ENCODE results near the gene RRBP1.

DNA sequence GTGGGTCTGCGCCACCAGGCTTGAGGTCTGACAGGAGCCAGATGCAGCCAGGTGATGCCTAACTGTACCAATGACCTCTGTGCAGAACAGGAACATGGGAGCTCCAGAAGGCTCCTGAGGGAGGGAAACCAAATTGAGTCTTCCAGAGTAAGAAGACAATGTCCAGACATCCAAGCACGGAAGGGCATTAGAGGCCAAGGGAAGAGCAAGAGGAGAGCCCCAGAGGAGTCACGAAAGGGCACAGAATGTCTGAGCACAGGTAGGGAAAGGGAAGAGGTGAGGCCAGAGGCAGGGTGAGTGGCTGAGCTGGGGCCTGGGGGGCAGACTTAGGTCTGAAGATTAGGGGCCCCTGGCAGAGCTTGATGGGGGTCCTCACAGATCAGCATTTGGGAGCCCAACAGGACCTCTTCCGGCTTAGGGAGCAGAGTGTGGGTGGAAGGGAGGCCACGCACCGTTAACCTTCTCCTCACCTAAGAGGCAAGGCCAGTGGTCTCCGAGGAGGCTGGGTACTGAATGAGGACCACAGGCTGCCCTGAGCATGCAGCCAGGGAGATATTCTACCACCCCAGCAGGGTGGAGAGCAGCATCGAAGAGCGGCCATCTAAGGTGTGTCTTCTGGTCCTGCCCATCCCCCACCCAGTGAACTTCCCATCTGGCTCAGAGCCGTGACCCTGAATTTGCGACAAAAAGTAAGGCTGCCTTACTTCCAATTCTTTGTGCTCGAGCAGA is 41.7 kb downstream of the RRBP1 start:
- no peak for TF ChIP-seq EZH2 (optimal IDR thresholded peaks at IDR 0.05; ENCODE audit: low read depth, low read length)
- TF ChIP-seq, protein P1, sequence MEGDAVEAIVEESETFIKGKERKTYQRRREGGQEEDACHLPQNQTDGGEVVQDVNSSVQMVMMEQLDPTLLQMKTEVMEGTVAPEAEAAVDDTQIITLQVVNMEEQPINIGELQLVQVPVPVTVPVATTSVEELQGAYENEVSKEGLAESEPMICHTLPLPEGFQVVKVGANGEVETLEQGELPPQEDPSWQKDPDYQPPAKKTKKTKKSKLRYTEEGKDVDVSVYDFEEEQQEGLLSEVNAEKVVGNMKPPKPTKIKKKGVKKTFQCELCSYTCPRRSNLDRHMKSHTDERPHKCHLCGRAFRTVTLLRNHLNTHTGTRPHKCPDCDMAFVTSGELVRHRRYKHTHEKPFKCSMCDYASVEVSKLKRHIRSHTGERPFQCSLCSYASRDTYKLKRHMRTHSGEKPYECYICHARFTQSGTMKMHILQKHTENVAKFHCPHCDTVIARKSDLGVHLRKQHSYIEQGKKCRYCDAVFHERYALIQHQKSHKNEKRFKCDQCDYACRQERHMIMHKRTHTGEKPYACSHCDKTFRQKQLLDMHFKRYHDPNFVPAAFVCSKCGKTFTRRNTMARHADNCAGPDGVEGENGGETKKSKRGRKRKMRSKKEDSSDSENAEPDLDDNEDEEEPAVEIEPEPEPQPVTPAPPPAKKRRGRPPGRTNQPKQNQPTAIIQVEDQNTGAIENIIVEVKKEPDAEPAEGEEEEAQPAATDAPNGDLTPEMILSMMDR (IDR thresholded peaks at IDR 0.05; ENCODE audit: low read length), result no peak
